Astrocyte (in vitro differentiated cells and primary cell): ENCODE results near the gene HSPBP1.

Experiments
- CTCF ChIP-seq: IDR thresholded peaks from 2 replicates; pipeline ENCODE4 v1.5.1; 2011; ENCODE audit warnings: low read depth, mild to moderate bottlenecking, inconsistent platforms, low read length, moderate library complexity; ENCODE audit not compliant: insufficient read depth
- EZH2 ChIP-seq: IDR thresholded peaks from 2 replicates; pipeline ENCODE4 v1.6.1; 2012; ENCODE audit warnings: mild to moderate bottlenecking, low read length, inconsistent platforms; ENCODE audit not compliant: insufficient read depth

GRCh38 chr19:55315956-55316525 is 36.1 kb upstream of the HSPBP1 start:
- TF ChIP-seq CTCF (no peak), EZH2 (no peak)
